C4-2B (cell line): ENCODE results near the gene OPCML.

Source experiments
- CTCF ChIP-seq: fragments of 450-650 bp; conservative IDR thresholded peaks from 2 replicates; pipeline ENCODE4 v1.5.1; 2017; ENCODE audit warnings: mild to moderate bottlenecking
- ZFX ChIP-seq: fragments of 450-650 bp; IDR thresholded peaks from 2 replicates; pipeline ENCODE4 v1.6.1; 2017

- no peak for TF ChIP-seq CTCF
- TF ChIP-seq ZFX, result no peak
These were observed 993.7 kb downstream of the OPCML start for GRCh38 chr11:132538642-132539041.
